ENCODE measurements around the gene RFX2.

GRCh38 chr19:6108721-6109633, 1.3 kb downstream of the RFX2 start:
- TF ChIP-seq CTCF (IDR thresholded peaks at IDR 0.05; ENCODE audit: insufficient read depth, low read length) (no peak), POLR2AphosphoS5 (IDR thresholded peaks at IDR 0.05; ENCODE audit: low read depth) (no peak), SPI1 (IDR thresholded peaks at IDR 0.05; ENCODE audit: borderline replicate concordance, low read depth) (no peak)
